DOHH2 (cell line): ENCODE data around the gene CDH4.

Source experiments
- H3F3A ChIP-seq: fragments of 200-600 bp; sonication (generic), shearing (Covaris generic); 2 replicates; pipeline ENCODE4 v1.6.0; 2016; ENCODE audit warnings: antibody characterized with exemption, mild to moderate bottlenecking; ENCODE audit not compliant: control insufficient read depth, insufficient read depth
- H3K27ac ChIP-seq: fragments of 200-600 bp; sonication (generic); 2 replicates; pipeline ENCODE4 v1.5.1; 2014; ENCODE audit warnings: low read depth, mild to moderate bottlenecking, low read length, moderate library complexity
- H3K27me3 ChIP-seq: fragments of 200-600 bp; sonication (generic); 2 replicates; pipeline ENCODE4 v1.6.1; 2014; ENCODE audit warnings: mild to moderate bottlenecking, low read length, mixed read lengths; ENCODE audit not compliant: control insufficient read depth
- H3K36me3 ChIP-seq: fragments of 200-600 bp; sonication (generic); 2 replicates; pipeline ENCODE4 v1.6.1; 2014; ENCODE audit warnings: mild to moderate bottlenecking, low read length, moderate library complexity, mixed read lengths; ENCODE audit not compliant: control insufficient read depth
- H3K4me1 ChIP-seq: fragments of 200-600 bp; sonication (generic); 2 replicates; pipeline ENCODE4 v1.6.1; 2014; ENCODE audit warnings: mild to moderate bottlenecking, low read length, mixed read lengths; ENCODE audit not compliant: control insufficient read depth
- H3K4me2 ChIP-seq: fragments of 200-600 bp; sonication (generic); 2 replicates; pipeline ENCODE4 v1.6.0; 2014; ENCODE audit warnings: mild to moderate bottlenecking, low read length, moderate library complexity
- H3K4me3 ChIP-seq: fragments of 200-600 bp; sonication (generic); 2 replicates; pipeline ENCODE4 v1.5.1; 2014; ENCODE audit warnings: mild to moderate bottlenecking, low read length, mixed read lengths
- H3K79me2 ChIP-seq: fragments of 200-600 bp; sonication (generic); 2 replicates; pipeline ENCODE4 v1.6.1; 2014; ENCODE audit warnings: mild to moderate bottlenecking, low read length, mixed read lengths; ENCODE audit not compliant: control insufficient read depth
- H3K9me2 ChIP-seq: fragments of 200-600 bp; sonication (generic); replicated peaks from 2 replicates; pipeline ENCODE4 v1.6.1; 2014; ENCODE audit warnings: mild to moderate bottlenecking, low read length, mixed read lengths; ENCODE audit not compliant: control insufficient read depth
- H3K9me3 ChIP-seq: fragments of 200-600 bp; sonication (generic); 2 replicates; pipeline ENCODE4 v1.6.1; 2014; ENCODE audit warnings: antibody characterized with exemption, low read length, mixed read lengths; ENCODE audit not compliant: control insufficient read depth, insufficient read depth
- H4K20me1 ChIP-seq: fragments of 200-600 bp; sonication (generic); 2 replicates; pipeline ENCODE4 v1.6.0; 2014; ENCODE audit warnings: low read depth, mild to moderate bottlenecking, antibody characterized with exemption, low read length, moderate library complexity; ENCODE audit not compliant: control insufficient read depth, insufficient read depth
- CTCF ChIP-seq: fragments of 200-600 bp; sonication (generic); IDR thresholded peaks from one replicate; pipeline ENCODE4 v1.5.1; 2014; ENCODE audit warnings: antibody characterized with exemption, mild to moderate bottlenecking, low read depth, low read length; ENCODE audit not compliant: poor library complexity, severe bottlenecking
- EZH2phosphoT487 ChIP-seq: fragments of 200-600 bp; sonication (generic); IDR thresholded peaks from 2 replicates; pipeline ENCODE4 v1.6.1; 2017; ENCODE audit warnings: borderline replicate concordance, mild to moderate bottlenecking, antibody characterized with exemption, low read length, moderate library complexity, mixed read lengths

The CDH4 gene

DNA sequence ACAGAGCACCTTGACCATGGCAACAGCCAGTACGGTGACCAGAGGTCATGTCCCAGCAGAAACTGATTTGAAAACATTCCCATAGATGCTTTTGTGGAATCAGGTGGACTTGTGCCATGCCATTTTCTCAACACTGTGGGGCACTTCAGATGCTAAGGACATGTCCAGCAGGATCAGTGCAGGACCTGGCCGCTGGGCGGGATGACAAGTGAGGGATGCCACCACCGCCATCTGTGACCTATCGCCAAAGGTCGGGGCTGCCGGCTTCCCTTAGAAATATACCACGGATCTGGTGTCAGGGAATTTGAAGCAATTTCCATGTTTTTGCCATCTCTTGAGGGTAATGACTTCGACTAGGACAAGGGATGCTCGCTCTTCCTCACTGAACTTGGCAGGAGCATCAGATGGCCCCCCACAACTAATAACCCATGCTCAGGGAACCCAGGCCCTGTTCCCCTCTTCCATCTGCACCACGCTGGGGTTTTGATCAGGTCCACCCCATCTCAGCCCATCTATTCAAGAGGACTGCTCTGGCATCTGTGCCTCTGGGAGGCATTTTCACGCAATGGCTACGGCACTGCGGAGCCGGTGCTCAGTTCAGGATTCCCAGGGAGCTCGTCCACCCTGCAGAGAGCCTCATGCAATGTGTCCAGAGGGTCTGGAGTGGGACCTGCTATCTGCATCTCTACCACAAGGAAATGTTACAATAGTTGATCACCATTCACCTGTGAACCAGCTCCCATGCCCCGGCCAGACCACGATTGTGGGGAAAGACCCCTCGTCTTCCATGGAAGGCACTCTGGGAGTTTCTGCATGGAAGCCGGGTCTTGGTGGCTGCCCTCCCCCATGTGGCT lies 511.1 kb downstream of the CDH4 start:
- no peaks in the 10 kb centered on the region for H4K20me1 ChIP-seq
- no peak overlapping the region for H3K27ac ChIP-seq
- H3K27me3 ChIP-seq: no peaks in the 10 kb centered on the region
- no peaks in the 10 kb centered on the region for H3K79me2 ChIP-seq
- TF ChIP-seq EZH2phosphoT487 (no peak), CTCF (no peak)
- H3K36me3 ChIP-seq: no peaks in the 10 kb centered on the region
- H3F3A ChIP-seq: no peaks in the 10 kb centered on the region
- no peaks in the 10 kb centered on the region for H3K9me3 ChIP-seq
- H3K4me1 ChIP-seq: no peaks in the 10 kb centered on the region
- H3K9me2 ChIP-seq: no peaks in the 10 kb centered on the region
- no peak overlapping the region for H3K4me3 ChIP-seq
- H3K4me2 ChIP-seq: no peak overlapping the region

DNA sequence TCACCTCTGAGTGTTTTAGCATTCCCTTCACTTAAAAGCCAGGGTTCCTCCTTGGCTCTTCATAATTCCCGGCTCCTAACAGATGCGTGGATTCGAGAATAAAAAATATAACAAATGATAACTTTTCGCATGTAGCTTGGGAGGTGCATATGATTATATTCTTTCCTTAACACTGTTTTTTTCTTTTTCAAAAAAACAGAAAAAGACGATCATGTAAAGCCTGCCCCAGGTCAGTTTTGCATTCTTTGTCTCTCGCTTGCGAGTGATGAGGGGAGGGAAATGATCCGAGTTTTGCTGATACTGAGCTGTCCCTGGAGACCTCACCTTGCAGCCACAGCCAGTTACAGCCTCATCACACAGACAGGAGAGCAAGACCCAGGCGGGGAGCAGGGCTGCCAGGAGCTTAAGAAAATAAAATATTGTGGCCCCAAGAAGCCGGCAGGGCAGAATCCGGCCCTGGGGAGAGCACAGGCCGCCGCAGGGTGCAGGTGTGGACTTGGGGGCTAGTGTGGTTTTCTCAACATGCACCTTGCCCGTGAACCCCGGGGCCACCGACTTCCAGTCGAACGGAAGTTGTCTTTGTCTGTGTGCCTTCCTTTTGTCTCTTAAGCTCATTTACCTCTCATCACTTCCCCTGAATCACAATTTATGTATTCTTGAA lies 511.8 kb downstream of the CDH4 start:
- Histone ChIP-seq H3F3A (no peaks in the 10 kb centered on the region), H3K79me2 (no peaks in the 10 kb centered on the region), H3K4me2 (no peak overlapping the region), H3K4me3 (no peak overlapping the region), H3K27me3 (no peaks in the 10 kb centered on the region), H3K36me3 (no peaks in the 10 kb centered on the region), H3K9me3 (no peaks in the 10 kb centered on the region), H3K27ac (no peak overlapping the region), H3K9me2 (no peaks in the 10 kb centered on the region), H4K20me1 (no peaks in the 10 kb centered on the region), H3K4me1 (no peaks in the 10 kb centered on the region)
- TF ChIP-seq CTCF: no peak
- TF ChIP-seq EZH2phosphoT487: no peak

GRCh38 chr20:61764471-61765025 lies 512.5 kb downstream of the CDH4 start:
- no peak overlapping the region for H3K27ac ChIP-seq
- no peaks in the 10 kb centered on the region for H3K36me3 ChIP-seq
- H3K27me3 ChIP-seq: no peaks in the 10 kb centered on the region
- TF ChIP-seq CTCF (no peak), EZH2phosphoT487 (no peak)
- no peak overlapping the region for H3K4me2 ChIP-seq
- no peaks in the 10 kb centered on the region for H4K20me1 ChIP-seq
- H3K9me2 ChIP-seq: no peaks in the 10 kb centered on the region
- no peaks in the 10 kb centered on the region for H3K4me1 ChIP-seq
- no peaks in the 10 kb centered on the region for H3F3A ChIP-seq
- H3K4me3 ChIP-seq: no peak overlapping the region
- no peaks in the 10 kb centered on the region for H3K9me3 ChIP-seq
- H3K79me2 ChIP-seq: no peaks in the 10 kb centered on the region
